ENCODE data around the gene CA5A. TPM values are rescaled to one million over a fixed set of nuclear protein-coding genes. Genes with fewer than 3 reads are reported as not detected.
"Not testable (repeated sequence)": the region's sequence is repeated elsewhere in the genome, so short reads cannot be mapped to it uniquely, and the experiment has no call there.

Gene CA5A
- total and polyA plus RNA-seq, 2 experiments from 2014 or later = not detected

GRCh38 chr16:87937231-87937542, 858 bp upstream of the CA5A start:
- not testable (repeated sequence) for H3K4me2 ChIP-seq; DNase-seq (ENCODE audit: low spot score); H3K4me1 Mint-ChIP-seq; H3K9me3 Mint-ChIP-seq; H2AFZ ChIP-seq; H3K79me2 ChIP-seq (replicated peaks; ENCODE audit: insufficient read depth); H3F3A ChIP-seq (replicated peaks; ENCODE audit: low read depth); H3K4me1 ChIP-seq (ENCODE audit: insufficient read depth); H3K27me3 ChIP-seq (ENCODE audit: insufficient read depth); H3K36me3 ChIP-seq (ENCODE audit: insufficient read depth); H3K4me3 ChIP-seq; H3K9me2 ChIP-seq (ENCODE audit: insufficient read depth); H4K20me1 ChIP-seq (replicated peaks; ENCODE audit: insufficient read depth); H3K27ac Mint-ChIP-seq; H3K4me3 Mint-ChIP-seq; ATAC-seq; H3K27ac ChIP-seq (ENCODE audit: low read depth); H3K36me3 Mint-ChIP-seq (ENCODE audit: low read depth)
- H3K27me3 Mint-ChIP-seq (ENCODE audit: insufficient read depth, low read depth, poor library complexity) = peaks cover 11% of the 10 kb centered on the region

GRCh38 chr16:87936016-87936374, 334 bp downstream of the CA5A start:
- not testable (repeated sequence) for H3F3A ChIP-seq (replicated peaks; ENCODE audit: low read depth); H3K79me2 ChIP-seq (replicated peaks; ENCODE audit: insufficient read depth); H3K9me3 Mint-ChIP-seq; DNase-seq (ENCODE audit: low spot score); H2AFZ ChIP-seq; H3K36me3 Mint-ChIP-seq (ENCODE audit: low read depth); H3K27ac ChIP-seq (ENCODE audit: low read depth); H3K4me3 ChIP-seq; H3K4me3 Mint-ChIP-seq; H3K4me2 ChIP-seq; H4K20me1 ChIP-seq (replicated peaks; ENCODE audit: insufficient read depth); H3K4me1 ChIP-seq (ENCODE audit: insufficient read depth); H3K27ac Mint-ChIP-seq; H3K4me1 Mint-ChIP-seq; H3K27me3 ChIP-seq (ENCODE audit: insufficient read depth); H3K36me3 ChIP-seq (ENCODE audit: insufficient read depth); H3K9me2 ChIP-seq (ENCODE audit: insufficient read depth); ATAC-seq
- H3K27me3 Mint-ChIP-seq (ENCODE audit: insufficient read depth, low read depth, poor library complexity) = peaks cover 11% of the 10 kb centered on the region

DNA sequence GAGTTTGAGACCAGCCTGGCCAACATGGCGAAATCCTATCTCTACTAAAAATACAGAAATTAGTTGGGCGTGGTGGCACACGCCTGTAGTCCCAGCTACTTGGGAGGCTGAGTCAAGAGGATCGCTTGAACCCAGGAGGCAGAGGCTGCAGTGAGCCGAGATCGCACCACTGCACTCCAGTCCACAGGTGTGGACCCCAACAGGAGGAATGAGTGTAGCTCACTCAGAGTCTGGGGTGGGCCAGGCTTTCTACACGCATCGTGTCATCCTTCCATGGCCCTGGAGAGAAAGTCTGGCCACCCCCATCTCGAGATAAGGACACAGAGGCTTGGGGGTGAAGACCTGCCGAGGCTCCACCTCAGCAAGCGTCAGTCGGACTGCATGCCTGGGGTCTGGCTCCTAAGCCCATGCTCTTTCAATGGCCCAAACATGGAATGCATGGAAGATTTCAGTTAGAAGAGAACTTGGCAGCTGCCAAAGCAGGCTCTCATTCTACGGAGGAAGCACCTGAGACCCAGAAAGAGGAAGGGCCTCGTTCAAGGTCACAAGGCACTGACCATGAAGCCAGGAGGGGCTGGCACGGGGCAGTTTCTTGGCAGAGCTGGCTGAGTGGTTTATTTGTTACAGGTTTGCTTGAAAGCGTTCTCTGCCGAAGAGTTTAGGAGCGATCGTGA, 1.4 kb downstream of the CA5A start:
- not testable (repeated sequence) for ATAC-seq, H3K4me3 Mint-ChIP-seq
- H3K27me3 Mint-ChIP-seq (ENCODE audit: insufficient read depth, low read depth, poor library complexity) = peaks cover 11% of the 10 kb centered on the region

DNA sequence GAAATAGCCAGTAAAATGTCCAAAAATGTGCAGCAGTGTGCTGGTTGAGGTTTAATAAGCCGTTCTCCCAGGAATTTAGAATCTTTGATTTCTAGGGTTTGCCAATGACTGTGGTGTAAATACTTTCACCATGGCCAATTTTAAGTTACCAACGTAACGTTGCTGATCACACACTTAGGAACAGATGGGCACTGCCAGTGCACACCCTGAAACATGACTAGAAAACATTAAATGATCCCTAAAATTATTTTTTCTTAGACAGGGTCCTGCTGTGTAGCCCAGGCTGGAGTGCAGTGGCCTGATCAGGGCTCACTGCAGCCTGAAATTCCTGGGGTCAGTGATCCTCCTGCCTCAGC, 3.2 kb downstream of the CA5A start:
- Histone ChIP-seq H3K4me2 (no peak overlapping the region), H3K4me1 (ENCODE audit: insufficient read depth) (no peaks in the 10 kb centered on the region), H3K27ac (ENCODE audit: low read depth) (no peak overlapping the region), H2AFZ (no peak overlapping the region), H3K4me3 (no peak overlapping the region), H3F3A (replicated peaks; ENCODE audit: low read depth) (no peaks in the 10 kb centered on the region), H3K27me3 (ENCODE audit: insufficient read depth) (no peaks in the 10 kb centered on the region), H3K79me2 (replicated peaks; ENCODE audit: insufficient read depth) (no peaks in the 10 kb centered on the region), H3K9me2 (ENCODE audit: insufficient read depth) (no peaks in the 10 kb centered on the region), H3K36me3 (ENCODE audit: insufficient read depth) (no peaks in the 10 kb centered on the region), H4K20me1 (replicated peaks; ENCODE audit: insufficient read depth) (no peaks in the 10 kb centered on the region)
- H3K9me3 Mint-ChIP-seq = no peaks in the 10 kb centered on the region
- H3K4me3 Mint-ChIP-seq = no peak overlapping the region
- no peaks in the 10 kb centered on the region for H3K36me3 Mint-ChIP-seq (ENCODE audit: low read depth)
- peaks cover 8% of the 10 kb centered on the region for H3K27me3 Mint-ChIP-seq (ENCODE audit: insufficient read depth, low read depth, poor library complexity)
- DNase-seq (ENCODE audit: low spot score) (no peak), ATAC-seq (no peak)
- H3K27ac Mint-ChIP-seq = no peak overlapping the region
- no peaks in the 10 kb centered on the region; the same call in 2 of the 3 replicates for H3K4me1 Mint-ChIP-seq
- no peak for TF ChIP-seq POLR2AphosphoS5 (IDR thresholded peaks at IDR 0.05; ENCODE audit: low read depth)
- TF ChIP-seq, protein P1, sequence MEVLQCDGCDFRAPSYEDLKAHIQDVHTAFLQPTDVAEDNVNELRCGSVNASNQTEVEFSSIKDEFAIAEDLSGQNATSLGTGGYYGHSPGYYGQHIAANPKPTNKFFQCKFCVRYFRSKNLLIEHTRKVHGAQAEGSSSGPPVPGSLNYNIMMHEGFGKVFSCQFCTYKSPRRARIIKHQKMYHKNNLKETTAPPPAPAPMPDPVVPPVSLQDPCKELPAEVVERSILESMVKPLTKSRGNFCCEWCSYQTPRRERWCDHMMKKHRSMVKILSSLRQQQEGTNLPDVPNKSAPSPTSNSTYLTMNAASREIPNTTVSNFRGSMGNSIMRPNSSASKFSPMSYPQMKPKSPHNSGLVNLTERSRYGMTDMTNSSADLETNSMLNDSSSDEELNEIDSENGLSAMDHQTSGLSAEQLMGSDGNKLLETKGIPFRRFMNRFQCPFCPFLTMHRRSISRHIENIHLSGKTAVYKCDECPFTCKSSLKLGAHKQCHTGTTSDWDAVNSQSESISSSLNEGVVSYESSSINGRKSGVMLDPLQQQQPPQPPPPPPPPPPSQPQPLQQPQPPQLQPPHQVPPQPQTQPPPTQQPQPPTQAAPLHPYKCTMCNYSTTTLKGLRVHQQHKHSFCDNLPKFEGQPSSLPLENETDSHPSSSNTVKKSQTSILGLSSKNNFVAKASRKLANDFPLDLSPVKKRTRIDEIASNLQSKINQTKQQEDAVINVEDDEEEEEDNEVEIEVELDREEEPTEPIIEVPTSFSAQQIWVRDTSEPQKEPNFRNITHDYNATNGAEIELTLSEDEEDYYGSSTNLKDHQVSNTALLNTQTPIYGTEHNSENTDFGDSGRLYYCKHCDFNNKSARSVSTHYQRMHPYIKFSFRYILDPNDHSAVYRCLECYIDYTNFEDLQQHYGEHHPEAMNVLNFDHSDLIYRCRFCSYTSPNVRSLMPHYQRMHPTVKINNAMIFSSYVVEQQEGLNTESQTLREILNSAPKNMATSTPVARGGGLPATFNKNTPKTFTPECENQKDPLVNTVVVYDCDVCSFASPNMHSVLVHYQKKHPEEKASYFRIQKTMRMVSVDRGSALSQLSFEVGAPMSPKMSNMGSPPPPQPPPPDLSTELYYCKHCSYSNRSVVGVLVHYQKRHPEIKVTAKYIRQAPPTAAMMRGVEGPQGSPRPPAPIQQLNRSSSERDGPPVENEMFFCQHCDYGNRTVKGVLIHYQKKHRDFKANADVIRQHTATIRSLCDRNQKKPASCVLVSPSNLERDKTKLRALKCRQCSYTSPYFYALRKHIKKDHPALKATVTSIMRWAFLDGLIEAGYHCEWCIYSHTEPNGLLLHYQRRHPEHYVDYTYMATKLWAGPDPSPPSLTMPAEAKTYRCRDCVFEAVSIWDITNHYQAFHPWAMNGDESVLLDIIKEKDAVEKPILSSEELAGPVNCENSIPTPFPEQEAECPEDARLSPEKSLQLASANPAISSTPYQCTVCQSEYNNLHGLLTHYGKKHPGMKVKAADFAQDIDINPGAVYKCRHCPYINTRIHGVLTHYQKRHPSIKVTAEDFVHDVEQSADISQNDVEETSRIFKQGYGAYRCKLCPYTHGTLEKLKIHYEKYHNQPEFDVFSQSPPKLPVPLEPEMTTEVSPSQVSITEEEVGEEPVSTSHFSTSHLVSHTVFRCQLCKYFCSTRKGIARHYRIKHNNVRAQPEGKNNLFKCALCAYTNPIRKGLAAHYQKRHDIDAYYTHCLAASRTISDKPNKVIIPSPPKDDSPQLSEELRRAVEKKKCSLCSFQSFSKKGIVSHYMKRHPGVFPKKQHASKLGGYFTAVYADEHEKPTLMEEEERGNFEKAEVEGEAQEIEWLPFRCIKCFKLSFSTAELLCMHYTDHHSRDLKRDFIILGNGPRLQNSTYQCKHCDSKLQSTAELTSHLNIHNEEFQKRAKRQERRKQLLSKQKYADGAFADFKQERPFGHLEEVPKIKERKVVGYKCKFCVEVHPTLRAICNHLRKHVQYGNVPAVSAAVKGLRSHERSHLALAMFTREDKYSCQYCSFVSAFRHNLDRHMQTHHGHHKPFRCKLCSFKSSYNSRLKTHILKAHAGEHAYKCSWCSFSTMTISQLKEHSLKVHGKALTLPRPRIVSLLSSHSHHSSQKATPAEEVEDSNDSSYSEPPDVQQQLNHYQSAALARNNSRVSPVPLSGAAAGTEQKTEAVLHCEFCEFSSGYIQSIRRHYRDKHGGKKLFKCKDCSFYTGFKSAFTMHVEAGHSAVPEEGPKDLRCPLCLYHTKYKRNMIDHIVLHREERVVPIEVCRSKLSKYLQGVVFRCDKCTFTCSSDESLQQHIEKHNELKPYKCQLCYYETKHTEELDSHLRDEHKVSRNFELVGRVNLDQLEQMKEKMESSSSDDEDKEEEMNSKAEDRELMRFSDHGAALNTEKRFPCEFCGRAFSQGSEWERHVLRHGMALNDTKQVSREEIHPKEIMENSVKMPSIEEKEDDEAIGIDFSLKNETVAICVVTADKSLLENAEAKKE (CRISPR knock-in tag; IDR thresholded peaks at IDR 0.05) = no peak
- TF ChIP-seq STAT1 (IDR thresholded peaks at IDR 0.05; ENCODE audit: unreplicated experiment) = no peak

More for the DNA sequence above, 1.4 kb downstream of the CA5A start:
- not testable (repeated sequence) for H3K9me2 ChIP-seq (ENCODE audit: insufficient read depth); H3K4me1 ChIP-seq (ENCODE audit: insufficient read depth); H3K27ac ChIP-seq (ENCODE audit: low read depth); H3K27me3 ChIP-seq (ENCODE audit: insufficient read depth); H3K4me2 ChIP-seq; H3F3A ChIP-seq (replicated peaks; ENCODE audit: low read depth); H3K4me3 ChIP-seq; H3K27ac Mint-ChIP-seq; H3K4me1 Mint-ChIP-seq; DNase-seq (ENCODE audit: low spot score); H4K20me1 ChIP-seq (replicated peaks; ENCODE audit: insufficient read depth); H3K36me3 Mint-ChIP-seq (ENCODE audit: low read depth); H3K9me3 Mint-ChIP-seq; H2AFZ ChIP-seq; H3K36me3 ChIP-seq (ENCODE audit: insufficient read depth); H3K79me2 ChIP-seq (replicated peaks; ENCODE audit: insufficient read depth)

All from GM23338 (cell line).